Measurements from ENCODE around the gene CAMK1D.

DNA sequence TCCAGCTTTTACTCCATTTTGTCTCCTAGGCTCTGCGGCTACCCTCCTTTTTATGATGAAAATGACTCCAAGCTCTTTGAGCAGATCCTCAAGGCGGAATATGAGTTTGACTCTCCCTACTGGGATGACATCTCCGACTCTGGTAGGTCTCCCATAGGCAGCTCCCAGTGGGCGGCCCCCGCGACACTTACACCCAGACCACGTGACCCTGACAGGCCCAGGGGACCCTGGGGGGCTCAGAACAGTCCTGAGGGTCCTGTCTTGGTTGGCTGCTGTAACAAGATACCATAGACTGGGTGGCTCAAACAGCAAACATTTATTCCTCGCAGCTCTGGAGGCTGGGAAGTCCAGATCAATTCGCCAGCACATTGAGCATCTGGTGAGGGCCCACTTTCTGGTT lies 464.8 kb downstream of the CAMK1D start:
- TF ChIP-seq EZH2 (optimal IDR thresholded peaks at IDR 0.05; ENCODE audit: low read depth, low read length) (no peak), CTCF (IDR thresholded peaks at IDR 0.05; ENCODE audit: low read length) (no peak), EZH2phosphoT487 (IDR thresholded peaks at IDR 0.05; ENCODE audit: low read length) (no peak)
